GM18858 (cell line): ENCODE results near the gene USP37.

Experiments used
- ATAC-seq: cut with Tn5 transposase; IDR thresholded peaks from one replicate; pipeline ENCODE4 v1.9.1; 2021; ENCODE audit not compliant: unreplicated experiment

The USP37 gene

DNA sequence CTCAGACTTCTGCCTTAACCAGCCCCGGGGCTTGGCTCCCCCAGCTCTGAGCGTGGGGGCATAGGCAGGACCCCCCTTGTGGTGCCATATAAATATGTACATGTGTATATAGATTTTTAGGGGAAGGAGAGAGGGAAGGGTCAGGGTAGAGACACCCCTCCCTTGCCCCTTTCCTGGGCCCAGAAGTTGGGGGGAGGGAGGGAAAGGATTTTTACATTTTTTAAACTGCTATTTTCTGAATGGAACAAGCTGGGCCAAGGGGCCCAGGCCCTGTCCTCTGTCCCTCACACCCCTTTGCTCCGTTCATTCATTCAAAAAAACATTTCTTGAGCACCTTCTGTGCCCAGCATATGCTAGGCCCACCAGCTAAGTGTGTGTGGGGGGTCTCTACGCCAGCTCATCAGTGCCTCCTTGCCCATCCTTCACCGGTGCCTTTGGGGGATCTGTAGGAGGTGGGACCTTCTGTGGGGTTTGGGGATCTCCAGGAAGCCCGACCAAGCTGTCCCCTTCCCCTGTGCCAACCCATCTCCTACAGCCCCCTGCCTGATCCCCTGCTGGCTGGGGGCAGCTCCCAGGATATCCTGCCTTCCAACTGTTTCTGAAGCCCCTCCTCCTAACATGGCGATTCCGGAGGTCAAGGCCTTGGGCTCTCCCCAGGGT lies 162.9 kb downstream of the USP37 start:
- ATAC-seq: no peak

DNA sequence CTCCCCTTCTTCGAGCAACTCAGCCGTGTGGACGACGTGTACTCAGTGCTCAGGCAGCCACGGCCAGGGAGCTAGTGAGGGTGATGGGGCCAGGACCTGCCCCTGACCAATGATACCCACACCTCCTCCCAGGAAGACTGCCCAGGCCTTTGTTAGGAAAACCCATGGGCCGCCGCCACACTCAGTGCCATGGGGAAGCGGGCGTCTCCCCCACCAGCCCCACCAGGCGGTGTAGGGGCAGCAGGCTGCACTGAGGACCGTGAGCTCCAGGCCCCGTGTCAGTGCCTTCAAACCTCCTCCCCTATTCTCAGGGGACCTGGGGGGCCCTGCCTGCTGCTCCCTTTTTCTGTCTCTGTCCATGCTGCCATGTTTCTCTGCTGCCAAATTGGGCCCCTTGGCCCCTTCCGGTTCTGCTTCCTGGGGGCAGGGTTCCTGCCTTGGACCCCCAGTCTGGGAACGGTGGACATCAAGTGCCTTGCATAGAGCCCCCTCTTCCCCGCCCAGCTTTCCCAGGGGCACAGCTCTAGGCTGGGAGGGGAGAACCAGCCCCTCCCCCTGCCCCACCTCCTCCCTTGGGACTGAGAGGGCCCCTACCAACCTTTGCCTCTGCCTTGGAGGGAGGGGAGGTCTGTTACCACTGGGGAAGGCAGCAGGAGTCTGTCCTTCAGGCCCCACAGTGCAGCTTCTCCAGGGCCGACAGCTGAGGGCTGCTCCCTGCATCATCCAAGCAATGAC lies 163.6 kb downstream of the USP37 start:
- no peak for ATAC-seq

DNA sequence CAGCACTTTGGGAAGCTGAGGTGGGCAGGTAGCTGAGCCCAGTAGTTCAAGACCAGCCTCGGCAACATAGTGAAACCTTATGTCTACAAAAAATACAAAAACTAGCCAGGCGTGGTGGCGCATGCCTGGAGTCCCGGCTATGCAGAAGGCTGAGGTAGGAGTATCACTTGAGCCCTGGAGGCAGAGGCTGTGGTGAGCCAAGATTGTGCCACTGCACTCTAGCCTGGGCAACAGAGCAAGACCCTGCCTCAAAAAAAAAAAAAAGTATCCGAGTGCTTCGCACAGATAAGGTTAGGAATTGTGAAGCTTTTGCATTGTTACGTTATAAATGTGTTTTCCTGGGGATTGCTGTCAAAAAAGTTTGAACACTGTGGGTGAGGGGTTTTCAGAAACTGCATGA lies 164.3 kb downstream of the USP37 start:
- no peak for ATAC-seq

DNA sequence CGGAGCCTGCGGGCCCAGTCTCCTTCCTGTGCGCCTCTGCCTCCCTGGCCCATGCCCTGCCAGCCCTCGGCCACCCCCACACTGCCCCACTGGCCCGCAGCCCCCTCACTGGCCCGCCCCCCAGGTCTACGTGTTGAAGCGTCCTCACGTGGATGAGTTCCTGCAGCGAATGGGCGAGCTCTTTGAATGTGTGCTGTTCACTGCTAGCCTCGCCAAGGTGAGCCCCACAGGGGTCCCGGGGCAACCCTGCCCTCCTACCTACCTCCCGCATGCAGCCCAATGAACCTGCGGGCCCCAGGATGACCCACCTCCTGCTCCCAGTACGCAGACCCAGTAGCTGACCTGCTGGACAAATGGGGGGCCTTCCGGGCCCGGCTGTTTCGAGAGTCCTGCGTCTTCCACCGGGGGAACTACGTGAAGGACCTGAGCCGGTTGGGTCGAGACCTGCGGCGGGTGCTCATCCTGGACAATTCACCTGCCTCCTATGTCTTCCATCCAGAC lies 165.2 kb downstream of the USP37 start:
- ATAC-seq: no peak

DNA sequence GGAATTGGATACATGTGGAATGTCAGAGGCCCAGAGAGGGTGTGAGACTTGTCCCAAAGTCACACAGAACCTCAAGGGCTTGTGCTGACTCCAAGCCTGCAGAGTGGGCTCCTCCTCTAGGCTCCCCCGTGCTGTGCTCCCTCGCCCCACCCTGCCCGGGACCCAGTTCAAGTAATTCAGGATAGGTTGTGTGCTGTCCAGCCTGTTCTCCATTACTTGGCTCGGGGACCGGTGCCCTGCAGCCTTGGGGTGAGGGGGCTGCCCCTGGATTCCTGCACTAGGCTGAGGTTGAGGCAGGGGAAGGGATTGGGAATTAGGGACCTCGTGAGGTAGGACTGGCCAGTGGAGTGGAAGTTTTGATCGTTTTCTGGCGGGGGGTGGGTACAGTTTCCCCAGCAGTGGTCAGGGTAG lies 165.7 kb downstream of the USP37 start:
- no peak for ATAC-seq

DNA sequence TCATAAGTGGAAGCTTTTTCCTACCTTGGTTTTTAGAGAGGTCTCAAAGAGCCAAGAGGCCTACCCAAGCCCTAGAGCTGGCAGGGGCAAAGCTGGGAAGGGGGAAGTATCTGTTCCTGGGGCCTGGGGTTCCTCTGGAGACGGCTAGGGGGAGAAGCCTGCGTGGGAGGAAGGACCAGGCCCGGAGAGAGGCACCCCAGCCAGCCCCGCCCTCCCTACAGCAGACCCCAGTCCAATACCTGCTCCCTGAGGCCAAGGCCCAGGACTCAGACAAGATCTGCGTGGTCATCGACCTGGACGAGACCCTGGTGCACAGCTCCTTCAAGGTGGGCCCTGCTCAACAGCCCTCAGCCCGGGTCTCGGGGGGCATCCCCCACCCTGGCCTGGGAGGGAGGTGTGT lies 166.3 kb downstream of the USP37 start:
- ATAC-seq: no peak

DNA sequence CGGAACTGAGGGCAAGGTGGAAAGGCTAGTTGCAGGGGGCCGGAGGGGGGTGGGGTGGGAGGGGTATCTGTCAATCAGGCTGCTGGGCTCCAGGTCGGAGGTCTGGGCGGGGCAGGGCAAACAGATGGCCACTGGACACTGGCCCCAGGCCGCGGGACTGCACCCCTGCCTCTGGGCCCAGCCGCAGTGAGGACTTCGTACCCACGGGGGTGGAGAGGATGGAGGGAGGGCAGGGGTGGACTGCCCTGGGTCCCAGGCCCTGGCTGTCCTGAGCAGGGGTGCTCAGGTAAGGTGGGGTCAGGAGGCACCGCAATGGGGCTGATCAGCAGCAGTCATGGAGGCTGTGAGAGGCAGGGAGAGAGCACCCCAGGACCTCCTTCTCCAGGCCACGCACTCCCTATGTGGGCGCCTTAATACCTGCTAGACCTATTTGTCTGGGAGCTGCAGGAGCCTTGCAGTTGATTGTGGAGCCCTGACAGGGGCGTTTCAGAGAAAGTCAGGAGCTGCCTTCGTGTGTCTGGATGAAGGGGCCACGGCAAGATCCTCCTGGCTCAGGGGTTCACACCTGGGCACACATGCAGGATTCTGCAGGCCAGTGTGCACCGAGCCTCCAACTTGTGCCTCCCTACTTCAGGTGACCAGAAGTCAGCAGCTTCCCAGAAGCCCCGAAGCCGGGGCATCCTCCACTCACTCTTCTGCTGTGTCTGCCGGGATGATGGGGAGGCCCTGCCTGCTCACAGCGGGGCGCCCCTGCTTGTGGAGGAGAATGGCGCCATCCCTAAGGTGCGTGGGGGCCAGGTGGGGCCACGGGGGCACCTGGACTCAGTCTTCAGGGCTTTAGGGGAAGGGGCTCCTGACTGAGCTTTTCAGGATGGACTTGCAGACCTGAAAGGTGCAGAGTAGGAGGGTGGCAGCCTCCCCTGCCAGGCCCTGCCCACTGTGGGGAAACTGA lies 166.9 kb downstream of the USP37 start:
- ATAC-seq: no peak
